ENCODE measurements around the gene BSG. TPM values are rescaled to one million over a fixed set of nuclear protein-coding genes. Genes with fewer than 3 reads are reported as not detected.
"Not testable (repeated sequence)": the region's sequence is repeated elsewhere in the genome, so short reads cannot be mapped to it uniquely, and the experiment has no call there.

Gene BSG
- total RNA-seq, 3 donors from 2014 or later: 270 to 515 (median 282) TPM

GRCh38 chr19:604355-604754 lies 32.0 kb downstream of the BSG start:
- no peak for TF ChIP-seq POLR2A (IDR thresholded peaks at IDR 0.05)
- TF ChIP-seq POLR2AphosphoS5 (IDR thresholded peaks at IDR 0.05): no peak
- TF ChIP-seq CTCF (IDR thresholded peaks at IDR 0.05): no peak
- intact Hi-C loops (cut with DNase I; ENCODE audit: low total_unique reads): no loop called here
- no peak overlapping the region for H3K27ac ChIP-seq
- H3K27me3 ChIP-seq: no peaks in the 10 kb centered on the region
- H3K4me3 ChIP-seq: no peak overlapping the region
- H3K4me1 ChIP-seq: no peaks in the 10 kb centered on the region
- no peaks in the 10 kb centered on the region for H3K36me3 ChIP-seq
- peaks cover 0 to 5% of the 10 kb centered on the region in 2 donors for H3K9me3 ChIP-seq
- DNase-seq (ENCODE audit: low spot score in 2 of 2): no peak

GRCh38 chr19:605061-605971 lies 32.9 kb downstream of the BSG start:
- H3K4me3 ChIP-seq; H3K27me3 ChIP-seq; DNase-seq (ENCODE audit: low spot score in 2 of 2); intact Hi-C loops (cut with DNase I; ENCODE audit: low total_unique reads); H3K27ac ChIP-seq; H3K36me3 ChIP-seq; H3K4me1 ChIP-seq; H3K9me3 ChIP-seq: not testable (repeated sequence)

- Histone ChIP-seq H3K4me3 (no peak overlapping the region), H3K27me3 (no peaks in the 10 kb centered on the region), H3K4me1 (peaks cover 0 to 6% of the 10 kb centered on the region in 2 donors), H3K9me3 (no peaks in the 10 kb centered on the region), H3K27ac (no peak overlapping the region), H3K36me3 (no peaks in the 10 kb centered on the region)
- TF ChIP-seq CTCF (IDR thresholded peaks at IDR 0.05): no peak
- TF ChIP-seq POLR2AphosphoS5 (IDR thresholded peaks at IDR 0.05): no peak
- TF ChIP-seq POLR2A (IDR thresholded peaks at IDR 0.05): no peak
- intact Hi-C loops (cut with DNase I; ENCODE audit: low total_unique reads): no loop called here
- DNase-seq (ENCODE audit: low spot score in 2 of 2): no peak
Measured at GRCh38 chr19:607301-608154, 35.1 kb downstream of the BSG start.

- H3K27ac ChIP-seq: no peak overlapping the region
- intact Hi-C loops (cut with DNase I; ENCODE audit: low total_unique reads): no loop called here
- TF ChIP-seq POLR2A (IDR thresholded peaks at IDR 0.05) (no peak), CTCF (IDR thresholded peaks at IDR 0.05) (no peak), POLR2AphosphoS5 (IDR thresholded peaks at IDR 0.05) (no peak)
Measured at GRCh38 chr19:608155-609003, 36.0 kb downstream of the BSG start.

GRCh38 chr19:609004-609346 lies 36.6 kb downstream of the BSG start:
- no peaks in the 10 kb centered on the region for H3K9me3 ChIP-seq
- H3K4me1 ChIP-seq: peaks cover 0 to 6% of the 10 kb centered on the region in 2 donors
- no peaks in the 10 kb centered on the region for H3K36me3 ChIP-seq
- no peak overlapping the region for H3K4me3 ChIP-seq
- H3K27ac ChIP-seq: no peak overlapping the region
- no peaks in the 10 kb centered on the region for H3K27me3 ChIP-seq
- no peak for DNase-seq (ENCODE audit: low spot score in 2 of 2)
- TF ChIP-seq POLR2A (IDR thresholded peaks at IDR 0.05) (no peak), CTCF (IDR thresholded peaks at IDR 0.05) (no peak), POLR2AphosphoS5 (IDR thresholded peaks at IDR 0.05) (no peak)
- intact Hi-C loops (cut with DNase I; ENCODE audit: low total_unique reads): no loop called here

More at GRCh38 chr19:608155-609003, 36.0 kb downstream of the BSG start:
- Histone ChIP-seq H3K9me3 (no peaks in the 10 kb centered on the region), H3K36me3 (no peaks in the 10 kb centered on the region), H3K4me3 (no peak overlapping the region), H3K27me3 (no peaks in the 10 kb centered on the region), H3K4me1 (peaks cover 0 to 6% of the 10 kb centered on the region in 2 donors)
- DNase-seq (ENCODE audit: low spot score in 2 of 2): no peak

Data from breast epithelium (tissue), 4 donors.